Stimulated activated CD8-positive, alpha-beta memory T cell treated with anti-CD3 and anti-CD28 coated beads, Interleukin-15, amount 100 ng/mL, for 4 hours (primary cell): ENCODE measurements around the gene CEP131.
"Not testable (repeated sequence)": the region's sequence is repeated elsewhere in the genome, so short reads cannot be mapped to it uniquely, and the experiment has no call there.

Experiments
- DNase-seq, 2 donors: peaks; one replicate each; pipeline ENCODE4 v3.0.0-alpha.2; 2020; ENCODE audit warnings: low read depth in 2 of 2

Gene CEP131

DNA sequence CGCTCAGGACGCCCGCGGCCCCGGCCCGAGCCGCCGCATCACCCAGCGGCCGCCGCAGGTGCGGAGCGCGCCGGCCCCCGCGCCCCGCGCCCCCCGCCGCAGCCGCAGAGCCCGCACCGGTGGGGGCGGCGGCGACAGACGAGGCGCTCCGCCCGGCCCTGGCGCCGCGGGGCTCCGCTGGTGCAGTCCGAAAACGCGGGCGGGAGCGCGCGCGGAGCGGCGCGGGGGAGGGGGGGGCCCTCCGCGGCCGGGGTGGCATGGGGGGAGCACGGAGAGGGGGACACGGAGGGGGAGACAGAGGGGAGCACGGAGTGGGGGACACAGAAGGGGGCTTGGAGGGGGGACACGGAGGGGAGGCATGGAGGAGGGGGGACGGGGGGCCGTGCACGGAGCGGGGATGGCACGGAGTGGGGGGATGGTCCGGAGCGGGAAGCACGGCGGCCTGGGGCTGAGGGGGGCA, 56.7 kb downstream of the CEP131 start, which contains the start of gene AATK:
Gene AATK (minus strand): TSS at position 189 of the 460 bp plus-strand sequence. CDS start 229 bp downstream, outside the sequence.
- no peak for DNase-seq

DNA sequence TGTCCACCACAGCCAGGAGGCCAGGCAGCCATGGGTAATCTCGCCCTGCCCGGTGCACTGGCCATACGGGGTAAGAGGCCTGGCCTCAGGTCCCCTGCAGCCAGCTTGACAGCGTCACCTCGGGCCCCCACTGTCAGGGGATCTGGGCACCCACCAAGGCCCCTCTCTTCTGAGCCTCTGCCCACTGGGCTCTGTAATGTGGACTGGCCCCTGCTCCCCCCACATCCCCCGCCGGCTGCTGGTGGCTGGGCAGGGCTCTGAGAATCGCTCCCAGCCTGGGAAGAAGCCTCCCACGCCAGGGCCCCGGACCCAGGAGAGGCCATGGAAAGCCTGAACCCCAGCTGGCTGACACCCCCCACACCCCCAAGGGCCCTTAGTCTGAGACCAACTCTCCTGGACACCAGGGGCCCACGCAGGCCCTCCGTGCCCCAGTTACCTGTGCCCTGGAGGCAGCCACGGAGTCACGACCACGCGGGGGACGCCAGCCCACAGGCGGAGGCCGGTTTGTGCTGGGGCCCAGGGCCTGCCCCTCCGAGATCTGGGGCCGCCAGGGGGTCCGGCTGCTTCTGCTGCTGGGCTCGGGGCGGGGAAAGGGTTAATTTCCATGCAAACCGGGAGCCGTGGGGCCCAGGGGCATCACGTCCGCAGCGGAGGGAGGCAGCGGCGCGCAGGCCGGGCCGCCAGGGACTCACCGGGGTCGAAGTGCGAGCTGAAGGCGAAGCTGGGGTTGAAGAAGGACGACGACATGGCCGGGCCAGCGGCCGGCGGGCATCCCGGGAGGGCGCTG, 57.3 kb downstream of the CEP131 start, which contains the start of gene PVALEF:
Gene PVALEF (plus strand): TSS at position 262 of the 787 bp plus-strand sequence. CDS start 15,720 bp downstream, outside the sequence.
- DNase-seq, result no peak

DNA sequence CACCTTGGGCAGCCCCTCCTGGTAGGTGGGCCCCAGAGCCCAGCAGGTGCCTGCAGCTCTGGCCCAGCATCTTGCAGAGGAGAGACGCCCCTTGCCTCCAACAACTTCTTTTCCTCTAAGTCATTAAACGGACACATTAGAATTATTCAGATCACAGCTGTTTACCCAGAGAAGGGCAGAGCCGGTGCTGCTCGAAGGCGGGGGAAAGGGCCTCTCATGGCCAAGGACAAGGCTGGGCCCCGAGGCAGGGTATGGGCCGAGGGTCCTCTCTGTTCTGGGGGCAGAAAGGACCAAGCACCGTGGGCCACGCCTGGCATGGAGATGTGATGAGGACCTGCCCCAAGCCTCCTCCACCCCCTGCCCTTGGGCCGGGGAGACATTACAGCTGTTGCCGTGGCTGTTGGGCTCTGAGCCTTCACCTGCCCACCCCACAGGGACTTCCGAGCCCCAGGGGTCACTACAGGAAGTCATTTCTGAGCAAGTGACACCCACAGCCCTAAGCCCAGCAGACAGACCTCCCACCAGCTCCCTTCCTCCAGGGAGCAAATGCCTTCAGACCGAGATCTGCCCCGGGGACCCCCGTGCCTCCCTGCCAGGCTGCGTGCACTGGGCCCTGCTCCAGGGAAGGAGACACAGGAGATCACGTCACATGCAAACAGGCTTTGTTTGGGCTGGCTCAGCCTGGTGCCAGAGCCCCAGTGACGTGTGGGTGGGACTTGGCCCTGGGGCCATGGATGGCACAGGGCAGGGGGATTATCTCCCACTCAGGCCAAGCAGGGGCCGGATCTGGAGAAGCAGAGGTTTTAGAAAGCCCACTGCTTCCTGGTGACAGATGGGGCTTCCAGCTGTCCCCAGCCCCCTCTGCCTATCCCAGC, 58.2 kb downstream of the CEP131 start:
- no peak for DNase-seq

DNA sequence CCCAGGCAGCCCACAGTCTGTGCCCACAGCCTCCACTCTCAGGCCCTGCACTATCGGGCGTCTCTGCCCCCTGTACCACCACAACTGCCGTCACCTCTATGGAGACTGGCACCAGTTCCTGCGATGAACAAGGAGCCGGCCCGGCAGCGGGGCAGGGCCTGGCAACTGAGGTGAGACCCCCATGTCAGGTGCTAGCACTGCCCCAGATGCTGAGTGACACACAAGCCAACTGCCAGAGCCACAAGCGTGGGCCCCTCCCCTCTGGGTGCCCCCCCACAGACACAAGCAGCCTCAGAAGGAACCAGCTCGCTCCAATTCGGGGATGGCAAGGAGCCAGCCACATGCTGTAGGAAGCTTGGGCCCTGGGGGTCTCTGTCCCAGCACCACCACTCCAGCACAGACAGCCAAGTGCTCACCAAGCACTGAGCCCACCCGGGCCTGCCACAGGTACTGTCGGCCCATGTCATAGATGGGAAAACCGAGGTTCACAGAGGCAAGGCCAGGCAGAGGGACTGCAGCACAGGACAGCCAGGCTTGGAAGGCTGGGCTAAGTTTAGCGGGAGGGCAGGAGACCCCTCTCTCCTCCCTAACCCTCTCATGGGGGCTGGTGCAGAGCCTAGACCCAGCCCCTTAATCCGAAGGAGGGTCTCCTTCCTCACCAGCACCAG, 58.9 kb downstream of the CEP131 start:
- DNase-seq, result no peak

DNA sequence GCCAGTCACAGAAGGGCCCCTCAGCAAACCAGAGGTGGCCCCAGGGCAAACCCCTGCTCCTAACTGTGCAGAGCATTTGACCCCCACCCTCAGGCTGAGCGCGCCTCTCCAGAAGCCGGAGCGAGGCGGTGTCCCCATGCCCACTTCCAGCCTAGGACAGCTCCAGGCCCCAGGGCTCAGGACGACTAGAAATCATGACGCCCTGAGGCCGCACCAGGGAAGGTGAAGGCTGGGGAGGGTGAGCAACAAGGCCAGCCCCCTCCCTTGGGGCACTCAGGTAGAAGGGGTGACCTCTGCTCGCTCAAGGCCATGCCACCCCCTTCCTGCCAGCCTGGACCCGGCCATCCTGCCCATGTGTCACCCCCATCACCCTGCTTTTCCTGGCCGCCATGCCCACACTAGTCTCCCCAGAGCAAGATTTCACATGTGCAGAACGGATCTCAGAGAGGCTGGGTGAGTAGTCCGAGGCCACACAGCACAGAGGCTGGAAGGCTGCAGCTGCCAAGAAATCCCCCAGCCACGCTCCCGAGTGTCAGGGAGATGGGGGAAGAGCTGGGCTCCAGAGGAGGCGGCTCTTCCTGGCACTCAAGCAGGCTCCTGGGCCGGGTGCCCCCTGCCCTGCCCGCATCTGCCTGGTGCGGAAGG, 59.6 kb downstream of the CEP131 start:
- no peak for DNase-seq

DNA sequence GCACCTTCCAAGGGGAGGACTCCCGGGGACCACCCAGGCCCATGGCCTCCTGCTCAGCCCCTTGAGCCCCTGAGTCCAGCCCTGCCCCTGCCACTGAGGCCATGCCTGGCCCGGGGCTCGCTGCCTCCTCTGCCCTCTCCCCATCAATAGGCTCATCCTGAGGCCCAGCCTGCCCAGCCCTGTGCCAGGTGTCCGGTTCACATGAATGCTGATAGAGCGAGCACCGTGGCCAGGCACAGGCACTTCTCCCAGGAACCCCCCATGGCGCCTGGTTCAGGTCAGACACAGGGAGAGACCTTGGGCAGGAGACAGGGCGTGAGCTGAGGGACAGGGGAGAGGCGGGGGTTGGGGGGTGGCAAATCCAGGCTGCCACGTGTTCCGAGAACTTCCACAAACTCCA, 60.3 kb downstream of the CEP131 start:
- DNase-seq, result no peak

DNA sequence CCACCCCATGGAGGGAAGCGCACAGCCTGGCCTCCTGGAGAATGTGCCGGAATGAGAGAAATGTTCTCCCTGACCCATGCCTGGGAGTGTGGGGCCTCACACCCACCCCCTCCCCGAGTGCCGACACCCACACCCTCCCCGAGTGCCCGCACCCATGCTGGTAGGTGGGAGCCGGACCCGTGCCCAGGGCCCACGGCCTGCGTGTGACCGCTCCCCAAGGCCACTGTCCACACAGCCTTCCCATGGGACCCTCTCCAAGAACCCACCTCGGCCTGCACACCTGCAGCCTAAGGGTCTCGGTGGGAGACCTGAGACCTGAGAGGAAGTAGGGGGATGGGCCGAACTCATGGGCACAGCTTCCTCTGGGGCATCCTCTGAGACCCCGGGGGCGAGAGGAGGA, 60.8 kb downstream of the CEP131 start:
- no peak for DNase-seq

DNA sequence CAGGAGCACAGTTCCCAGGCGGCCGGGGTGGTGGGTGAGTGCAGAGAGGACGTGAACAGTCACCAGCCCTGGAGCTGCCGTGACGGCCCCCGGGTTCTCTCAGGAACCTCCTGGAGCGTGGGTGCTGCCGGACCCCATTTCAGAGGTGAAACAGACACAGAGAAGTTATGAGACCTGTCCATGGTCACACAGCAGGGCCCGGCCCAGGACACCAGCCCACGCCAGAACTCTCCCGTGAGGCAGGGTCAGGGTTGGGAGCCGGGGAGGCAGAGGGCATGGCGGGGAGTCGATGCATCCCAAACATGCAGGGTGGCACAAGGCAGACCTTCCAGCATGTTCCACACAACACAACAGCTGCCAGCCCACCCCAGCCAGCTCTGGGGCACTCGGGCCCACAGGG, 61.2 kb downstream of the CEP131 start:
- no peak for DNase-seq

DNA sequence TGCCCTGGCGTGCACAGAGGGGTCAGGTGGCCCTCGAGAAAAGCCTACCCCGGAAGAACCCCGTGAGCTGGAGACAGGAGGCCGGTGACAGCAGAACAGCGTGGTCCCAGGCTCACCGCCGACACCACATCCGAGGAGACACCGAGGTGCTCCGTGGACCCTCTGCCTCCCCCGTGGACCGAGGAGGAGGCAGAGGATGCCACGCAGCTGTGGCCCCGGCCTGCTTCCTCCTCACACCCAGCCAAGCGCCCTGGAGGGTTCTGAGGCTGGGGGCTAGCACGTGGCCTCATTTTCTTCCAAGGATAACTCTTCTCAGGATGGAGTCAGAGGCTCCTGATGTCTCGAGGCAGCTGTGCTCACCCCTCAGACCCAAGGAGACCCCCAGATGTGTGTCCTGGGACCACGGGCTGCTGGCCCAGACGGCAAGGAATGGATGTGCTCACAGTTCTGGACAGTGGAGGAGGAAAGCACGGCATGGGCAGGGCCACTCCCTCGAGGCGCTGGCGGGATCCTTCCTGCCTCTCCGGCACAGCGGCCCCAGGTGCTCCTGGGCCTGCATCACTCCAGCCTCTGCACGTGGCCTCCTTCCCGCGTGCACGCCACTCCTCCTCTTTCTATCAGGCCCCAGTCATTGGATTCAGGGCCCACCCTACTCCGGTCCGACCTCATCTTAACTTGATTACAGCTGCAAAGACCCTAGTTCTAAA, 61.9 kb downstream of the CEP131 start:
- DNase-seq, result no peak

DNA sequence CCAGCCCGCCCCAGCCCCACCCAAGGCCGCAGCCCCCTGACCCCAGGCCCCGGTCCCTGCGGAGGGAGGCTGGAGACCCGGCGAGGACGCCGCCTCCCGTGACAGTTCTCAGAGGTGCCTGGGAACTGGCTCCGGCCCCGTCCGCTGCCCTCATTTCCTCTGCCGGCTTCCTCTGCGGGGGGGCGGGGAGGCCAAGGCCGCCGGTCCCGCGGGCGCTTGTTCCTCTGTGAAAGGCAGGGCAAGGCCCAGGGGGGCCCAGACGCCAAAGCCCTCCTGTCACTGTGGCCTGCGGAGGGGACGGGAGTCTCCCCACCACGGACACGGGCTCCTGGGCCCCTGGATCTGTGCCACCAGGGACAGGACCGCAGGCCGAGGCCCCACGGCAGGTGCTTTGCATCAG, 62.5 kb downstream of the CEP131 start:
- DNase-seq, result no peak

DNA sequence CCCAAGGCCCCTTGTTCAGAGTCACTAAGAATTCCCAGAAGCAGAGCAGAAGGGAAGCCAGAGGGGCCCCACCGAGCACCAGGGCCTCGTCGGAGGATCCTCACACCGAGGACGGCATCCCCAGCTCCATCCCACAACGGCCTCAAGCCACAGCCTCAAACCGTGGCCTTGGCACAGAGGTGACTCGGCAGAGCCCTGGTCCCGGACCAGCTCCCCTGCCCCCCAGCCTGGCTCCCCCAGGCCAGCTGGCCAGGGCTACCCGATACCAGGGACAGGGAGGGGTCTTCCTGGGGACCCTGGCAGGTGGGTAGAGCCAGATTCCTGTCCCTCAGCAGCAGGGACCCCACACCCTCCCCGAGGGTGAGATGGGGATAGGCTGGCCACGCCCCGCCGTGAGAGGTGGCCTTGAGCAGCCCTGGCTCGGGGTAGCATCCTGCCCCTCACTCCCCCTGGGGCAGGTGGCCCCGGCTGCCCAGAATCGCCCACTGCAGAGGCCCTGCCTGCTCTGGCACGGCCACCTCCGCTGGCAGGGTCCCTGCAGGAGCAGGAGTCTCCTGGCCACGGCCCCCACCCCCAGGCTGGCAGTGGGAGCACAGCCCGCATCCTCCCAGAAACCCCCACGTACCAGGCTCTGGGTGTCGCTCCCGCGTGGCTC, 63.0 kb downstream of the CEP131 start:
- no peak for DNase-seq

DNA sequence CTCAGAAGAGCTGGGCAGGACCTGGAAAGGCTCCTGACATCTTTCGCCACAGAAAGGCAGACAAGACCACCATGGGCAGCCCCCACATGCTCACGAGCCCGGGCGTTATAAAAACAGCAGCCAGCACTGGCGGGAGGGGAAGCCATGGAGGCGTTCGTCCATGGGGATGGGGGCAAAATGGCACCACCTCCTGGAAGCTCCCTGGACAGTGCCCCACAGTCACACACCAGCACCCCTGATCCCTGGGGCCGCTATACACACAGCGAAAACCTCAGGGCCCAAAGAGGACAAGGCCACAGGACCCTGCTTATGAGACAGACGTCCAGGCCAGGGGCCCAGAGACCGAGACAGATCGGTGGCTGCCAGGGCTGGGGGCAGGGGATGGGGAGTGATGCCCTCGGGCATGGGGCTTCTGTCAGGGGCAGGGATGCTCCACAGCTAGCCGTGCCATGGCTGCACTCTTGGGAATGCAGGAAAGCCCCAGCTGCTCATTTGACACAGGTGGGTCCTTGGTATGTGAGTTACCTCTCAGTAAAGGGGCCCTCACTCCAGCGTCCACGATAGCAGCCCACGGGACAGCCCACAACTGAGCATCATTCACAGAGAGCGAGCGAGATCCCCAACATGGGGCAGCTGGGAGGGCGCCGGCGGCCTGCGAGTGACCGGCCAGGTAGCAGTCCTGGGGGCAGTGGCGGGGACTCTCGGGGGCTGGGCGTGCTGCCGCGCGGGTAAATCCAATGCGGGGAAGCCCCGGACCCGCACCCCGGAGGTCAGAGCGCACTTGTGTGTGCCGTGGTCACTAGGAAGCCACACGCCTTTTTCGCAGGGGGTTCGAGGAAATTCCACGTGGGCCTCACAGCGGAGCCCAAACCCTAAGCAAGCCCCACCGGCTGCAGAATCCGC, 63.8 kb downstream of the CEP131 start:
- DNase-seq, result no peak

DNA sequence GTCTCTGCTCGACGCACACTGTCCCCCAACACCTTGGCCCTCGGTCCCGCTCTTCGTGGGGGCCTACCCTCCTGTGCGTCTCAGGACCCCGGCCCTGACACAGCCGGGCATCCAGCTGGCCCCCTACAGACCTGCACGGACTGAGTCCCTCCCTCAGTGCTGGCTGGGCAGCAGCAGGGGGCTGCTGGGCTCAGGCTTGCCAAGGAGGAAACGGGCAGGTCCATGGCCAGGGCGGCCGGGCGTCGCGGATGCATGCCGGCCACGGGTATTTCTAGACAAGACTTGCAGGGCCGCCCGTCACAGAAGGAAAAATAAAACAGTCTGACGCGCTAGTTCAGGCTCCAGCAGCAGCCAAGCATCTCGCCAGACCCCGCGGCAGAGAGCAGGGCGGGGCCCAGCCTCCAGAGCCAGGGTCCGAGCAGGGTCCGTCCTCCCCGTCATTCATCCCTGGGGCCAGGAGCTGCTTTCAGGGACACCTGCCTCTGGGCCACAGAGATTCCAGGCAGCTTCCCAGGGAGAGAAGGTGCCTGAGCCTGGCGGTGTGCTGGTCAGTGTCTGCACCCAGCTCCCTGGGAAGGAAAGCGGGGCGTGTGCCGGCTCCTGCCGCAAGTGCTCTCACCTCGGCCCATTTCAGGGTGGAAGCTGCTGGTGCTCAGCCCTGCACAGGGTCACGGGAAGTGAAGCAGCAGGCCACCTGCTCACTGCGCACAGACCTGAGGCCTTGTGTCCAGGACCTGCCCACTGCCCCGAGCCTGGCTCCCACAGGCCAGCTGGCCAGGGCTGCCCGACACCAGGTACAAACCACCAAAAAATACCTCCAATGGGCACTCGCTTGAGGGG, 64.7 kb downstream of the CEP131 start:
- DNase-seq, result no peak

DNA sequence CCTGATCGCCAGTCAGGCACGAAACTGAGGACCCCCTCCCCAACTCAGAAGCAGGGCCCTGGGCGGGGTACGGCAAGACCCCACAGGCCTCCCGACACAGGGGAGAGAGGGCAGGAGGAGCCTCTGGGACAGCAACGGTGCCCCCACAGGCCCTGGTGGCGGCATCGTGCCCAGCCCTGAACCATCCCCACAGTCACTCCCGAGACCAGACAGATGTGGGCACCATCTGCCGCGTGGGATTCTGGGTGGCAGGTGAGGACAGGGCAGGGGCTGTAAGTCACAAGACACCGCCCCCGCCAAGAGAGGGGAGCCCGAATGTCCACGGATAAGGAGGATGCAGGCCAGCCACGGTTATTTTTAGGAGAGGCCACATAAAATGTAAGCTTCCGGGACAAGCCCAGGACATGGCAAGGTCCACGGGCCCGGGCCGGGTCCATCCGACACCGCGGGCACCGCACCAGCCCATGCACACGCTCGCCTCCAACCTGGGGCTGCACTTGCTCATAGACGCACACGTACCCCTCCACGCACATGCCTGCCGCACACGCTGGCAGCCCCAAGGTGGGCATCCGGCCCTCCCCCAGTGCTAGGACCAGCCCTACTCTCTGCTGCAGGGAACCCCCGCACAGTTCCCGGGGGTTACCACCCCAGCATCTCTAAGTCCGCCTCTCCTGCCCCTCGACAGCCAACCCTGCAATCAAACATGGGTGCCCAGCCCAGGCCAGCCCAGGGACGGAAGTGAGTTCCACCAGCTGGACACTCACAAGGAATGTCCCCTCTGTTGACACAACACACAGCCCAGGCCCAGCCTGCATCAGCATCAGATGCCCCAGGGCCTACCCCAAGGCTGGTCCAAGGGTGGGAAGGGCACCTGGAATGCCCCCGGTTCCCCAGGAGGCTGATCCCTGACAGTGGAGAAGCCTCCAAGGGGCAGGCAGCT, 65.6 kb downstream of the CEP131 start:
- DNase-seq, result no peak

DNA sequence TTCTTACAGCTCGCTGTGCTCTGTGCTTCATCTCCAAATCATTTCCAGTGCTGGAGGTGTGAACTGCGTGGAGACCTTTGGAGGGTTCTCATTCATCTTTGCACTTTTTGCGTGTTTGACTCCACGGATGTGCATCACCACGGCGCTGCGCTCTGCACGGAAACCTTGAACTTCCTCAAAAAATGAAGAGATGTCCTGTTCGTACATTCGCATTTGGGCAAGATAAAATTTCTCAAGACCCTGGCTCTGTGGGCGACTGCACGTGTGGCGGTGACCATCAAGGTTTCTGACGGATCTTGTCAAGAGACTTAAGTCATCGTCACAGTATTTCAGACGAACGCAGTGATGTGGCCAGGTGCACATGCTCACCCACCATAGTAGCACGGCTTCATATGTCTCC, 67.8 kb downstream of the CEP131 start:
- DNase-seq, result no peak

DNA sequence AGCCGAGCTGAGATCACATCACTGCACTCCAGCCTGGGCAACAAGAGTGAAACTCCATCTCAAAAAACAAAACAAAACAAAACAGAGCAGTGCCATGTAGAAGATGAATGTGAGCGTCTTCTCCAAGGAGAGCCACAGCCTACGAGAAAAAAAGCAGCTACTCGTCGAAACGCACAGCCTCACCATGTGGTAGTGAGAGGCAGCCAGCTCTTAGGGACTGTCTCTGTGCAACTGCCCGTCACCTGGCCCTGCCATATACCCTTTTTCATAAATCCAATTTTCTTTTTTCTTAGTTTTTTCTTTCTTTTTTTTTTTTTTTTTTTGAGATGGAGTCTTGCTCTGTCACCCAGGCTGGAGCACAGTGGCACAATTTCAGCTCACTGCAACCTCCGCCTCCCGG, 68.7 kb downstream of the CEP131 start:
- not testable (repeated sequence) for DNase-seq

DNA sequence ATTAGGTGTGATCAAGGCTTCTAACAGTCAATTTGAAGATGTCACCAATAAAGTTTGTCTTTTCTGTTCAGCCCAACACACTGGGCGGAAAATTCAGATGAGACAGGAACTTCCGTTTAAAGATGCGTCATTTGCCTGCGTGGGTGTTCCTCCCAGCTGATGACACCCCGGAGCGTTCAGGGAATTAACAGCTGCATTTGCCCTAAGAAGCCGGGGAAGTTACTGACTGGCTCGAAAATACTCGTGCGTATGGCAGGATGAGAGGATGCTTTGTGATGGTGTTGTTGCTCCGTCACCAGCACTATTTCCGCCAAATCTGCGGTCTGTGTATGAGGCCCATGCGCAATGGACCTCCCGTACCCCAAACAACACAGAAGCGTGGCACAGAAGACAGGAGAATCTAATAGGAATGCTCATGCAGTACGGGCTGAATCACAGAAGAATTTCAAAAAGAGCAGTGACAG, 69.4 kb downstream of the CEP131 start:
- no peak for DNase-seq
